Prostate gland (tissue), 2 donors: Measurements from ENCODE around the gene ANTKMT. TPM values are rescaled to one million over a fixed set of nuclear protein-coding genes. Genes with fewer than 3 reads are reported as not detected.
A peak's percentile ranks its signal among the peaks of the same experiment; 100 is the strongest.

ENCODE experiments used
- DNase-seq: peaks from one replicate; pipeline ENCODE4 v3.0.0-alpha.2; 2019; ENCODE audit warnings: low spot score
- H3K27ac ChIP-seq, 2 donors: fragments of 200-600 bp; sonication (generic); 2 replicates each; pipeline ENCODE4 v1.5.1; 2017 to 2019
- H3K27me3 ChIP-seq: fragments of 200-600 bp; sonication (generic); replicated peaks from 2 replicates; pipeline ENCODE4 v1.5.1; 2019; ENCODE audit not compliant: insufficient read depth
- H3K36me3 ChIP-seq, 2 donors: fragments of 200-600 bp; sonication (generic); 1 replicate in 1 of 2; 2 replicates in 1 of 2; pipeline versions ENCODE4 v1.5.1 to v1.8.1; 2017 to 2019
- H3K4me1 ChIP-seq: fragments of 200-600 bp; sonication (generic); replicated peaks from 2 replicates; pipeline ENCODE4 v1.5.1; 2019
- H3K4me3 ChIP-seq, 2 donors: fragments of 200-600 bp; sonication (generic); 2 replicates each; pipeline ENCODE4 v1.5.1; 2017 to 2019
- H3K9me3 ChIP-seq: fragments of 200-600 bp; sonication (generic); 2 replicates; pipeline ENCODE4 v1.5.1; 2017
- POLR2A ChIP-seq: fragments of 450-650 bp; IDR thresholded peaks from one replicate; pipeline ENCODE4 v1.6.1; 2016; ENCODE audit warnings: antibody characterized with exemption, mild to moderate bottlenecking
- POLR2AphosphoS5 ChIP-seq: sonication (generic); formaldehyde crosslinking; IDR thresholded peaks from one replicate; pipeline ENCODE4 v1.6.1; 2017; ENCODE audit warnings: antibody characterized with exemption
- WGBS: methylation state at CpG from one replicate; pipeline ENCODE4 v1.1.5; 2018; 5-methylcytosine and 5-hydroxymethylcytosine counted together
- intact Hi-C: fragments of 100-400 bp; cut with DNase I; formaldehyde crosslinking; loops from one replicate; pipeline ENCODE4 v1.14.2; 2022
- total RNA-seq, 2 donors: library from RNA; depleted of rRNA; stranded (reverse); fragments of >200 nt; gene quantifications; one replicate each; pipeline ENCODE4 v1.1.0, GENCODE V29; 2016
- TF ChIP-seq, protein P1 (sequence below), 4 experiments: fragments of 200-600 bp in 2 of 4; fragments of 450-650 bp in 2 of 4; sonication (generic) in 2 of 4; IDR thresholded peaks; 1 replicate in 3 of 4; 2 replicates in 1 of 4; pipeline ENCODE4 v1.5.1; 2016 to 2019; ENCODE audit warnings: antibody characterized with exemption in 4 of 4, mild to moderate bottlenecking in 2 of 4, moderate library complexity in 2 of 4

ANTKMT gene
- total RNA-seq, 2 donors from 2014 or later, result 55.3 to 73.1 TPM

DNA sequence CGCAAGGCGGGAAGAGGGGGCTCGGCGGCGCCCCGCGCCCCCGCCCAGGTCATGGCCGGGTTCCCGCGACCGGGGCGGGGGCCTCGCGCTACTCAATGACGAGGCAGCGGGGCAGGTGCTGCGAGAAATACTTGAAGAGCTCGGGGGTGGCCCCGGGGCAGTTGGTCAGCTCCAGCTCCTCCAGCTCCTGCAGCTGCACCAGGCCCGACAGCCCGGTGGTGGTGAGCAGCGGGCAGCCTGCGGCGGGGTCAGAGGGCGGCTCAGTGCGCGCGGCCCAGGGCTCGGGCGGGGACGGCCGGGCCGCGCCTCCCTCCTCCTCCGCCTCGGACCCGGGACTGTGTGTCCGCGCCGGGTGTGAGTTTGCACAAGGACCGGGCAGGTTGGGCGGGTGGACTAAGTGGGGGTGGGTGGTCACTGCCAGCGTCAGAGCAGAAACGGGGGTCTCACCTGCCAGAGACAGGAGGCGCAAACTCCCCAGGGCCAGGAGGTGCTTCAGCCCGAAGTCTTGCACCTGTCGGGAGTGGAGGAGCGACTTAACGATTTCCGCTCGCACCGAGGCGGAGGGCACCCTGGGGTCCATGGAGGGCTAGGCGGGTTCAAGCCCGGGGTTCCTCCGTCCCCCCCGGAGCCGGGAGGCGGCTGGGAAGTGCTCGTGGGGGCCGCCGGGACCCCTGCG is 26.6 kb upstream of the ANTKMT start:
- intact Hi-C loops, result no loop called here
- Histone ChIP-seq H3K27me3 (peaks cover 23% of the 10 kb centered on the region), H3K9me3 (no peaks in the 10 kb centered on the region), H3K27ac (no peak overlapping the region), H3K4me3 (peak overlapping the region; percentile 8 to 17), H3K4me1 (peaks cover 11% of the 10 kb centered on the region), H3K36me3 (no peaks in the 10 kb centered on the region)
- TF ChIP-seq, protein P1, sequence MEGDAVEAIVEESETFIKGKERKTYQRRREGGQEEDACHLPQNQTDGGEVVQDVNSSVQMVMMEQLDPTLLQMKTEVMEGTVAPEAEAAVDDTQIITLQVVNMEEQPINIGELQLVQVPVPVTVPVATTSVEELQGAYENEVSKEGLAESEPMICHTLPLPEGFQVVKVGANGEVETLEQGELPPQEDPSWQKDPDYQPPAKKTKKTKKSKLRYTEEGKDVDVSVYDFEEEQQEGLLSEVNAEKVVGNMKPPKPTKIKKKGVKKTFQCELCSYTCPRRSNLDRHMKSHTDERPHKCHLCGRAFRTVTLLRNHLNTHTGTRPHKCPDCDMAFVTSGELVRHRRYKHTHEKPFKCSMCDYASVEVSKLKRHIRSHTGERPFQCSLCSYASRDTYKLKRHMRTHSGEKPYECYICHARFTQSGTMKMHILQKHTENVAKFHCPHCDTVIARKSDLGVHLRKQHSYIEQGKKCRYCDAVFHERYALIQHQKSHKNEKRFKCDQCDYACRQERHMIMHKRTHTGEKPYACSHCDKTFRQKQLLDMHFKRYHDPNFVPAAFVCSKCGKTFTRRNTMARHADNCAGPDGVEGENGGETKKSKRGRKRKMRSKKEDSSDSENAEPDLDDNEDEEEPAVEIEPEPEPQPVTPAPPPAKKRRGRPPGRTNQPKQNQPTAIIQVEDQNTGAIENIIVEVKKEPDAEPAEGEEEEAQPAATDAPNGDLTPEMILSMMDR (IDR thresholded peaks at IDR 0.05), result no peak
- TF ChIP-seq POLR2A, result no peak
- no peak for TF ChIP-seq POLR2AphosphoS5
- WGBS, result 4% methylated on average over 42 of the region's 64 CpGs
- DNase-seq, result no peak

DNA sequence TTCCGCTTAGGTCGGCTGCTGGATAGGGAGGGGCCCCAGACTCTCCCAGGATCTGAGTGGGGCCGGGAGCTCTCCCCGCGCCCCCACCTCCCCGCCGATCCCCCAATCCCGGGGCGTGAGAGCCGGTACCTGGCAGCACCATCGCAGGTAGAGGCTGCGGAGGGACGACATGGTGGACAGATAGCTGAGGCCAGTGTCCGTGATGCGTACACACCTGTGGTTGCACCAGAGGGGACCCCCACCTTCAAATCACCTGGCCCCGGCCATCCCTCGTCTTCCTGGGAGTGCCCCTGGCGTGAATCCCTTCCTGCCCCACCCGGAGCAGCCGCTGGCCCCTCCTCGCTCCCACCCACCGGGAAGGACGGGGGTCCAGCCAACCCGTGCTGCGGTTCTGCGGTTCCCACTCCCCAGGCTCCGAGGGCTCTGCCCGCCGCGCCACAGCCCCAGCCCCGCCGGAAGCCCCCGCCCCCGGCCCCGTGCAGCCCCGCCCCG is 26.0 kb upstream of the ANTKMT start:
- no peak overlapping the region for H3K27ac ChIP-seq

GRCh38 chr16:695355-696089 is 25.4 kb upstream of the ANTKMT start:
- 4% methylated on average over 58 of the region's 71 CpGs for WGBS
- Histone ChIP-seq H3K4me3 (no peak overlapping the region), H3K9me3 (no peaks in the 10 kb centered on the region), H3K27me3 (peaks cover 23% of the 10 kb centered on the region), H3K4me1 (peaks cover 7% of the 10 kb centered on the region), H3K36me3 (no peaks in the 10 kb centered on the region), H3K27ac (no peak overlapping the region)
- no peak for DNase-seq
- TF ChIP-seq POLR2A, result no peak
- TF ChIP-seq, protein P1 (IDR thresholded peaks at IDR 0.05), result peak in 1 of 4 experiments; percentile 2
- intact Hi-C loops, result no loop called here

More for the DNA sequence above, 26.0 kb upstream of the ANTKMT start:
- peak overlapping the region; percentile 8 to 17 for H3K4me3 ChIP-seq
- intact Hi-C loops, result no loop called here
- H3K27me3 ChIP-seq, result peaks cover 23% of the 10 kb centered on the region
- H3K9me3 ChIP-seq, result no peaks in the 10 kb centered on the region
- WGBS, result under 1% methylated on average over 31 of the region's 37 CpGs
- no peak for TF ChIP-seq POLR2AphosphoS5
- TF ChIP-seq POLR2A, result no peak
- TF ChIP-seq, protein P1 (IDR thresholded peaks at IDR 0.05), result no peak
- no peaks in the 10 kb centered on the region for H3K36me3 ChIP-seq
- no peak for DNase-seq
- peaks cover 7% of the 10 kb centered on the region for H3K4me1 ChIP-seq

DNA sequence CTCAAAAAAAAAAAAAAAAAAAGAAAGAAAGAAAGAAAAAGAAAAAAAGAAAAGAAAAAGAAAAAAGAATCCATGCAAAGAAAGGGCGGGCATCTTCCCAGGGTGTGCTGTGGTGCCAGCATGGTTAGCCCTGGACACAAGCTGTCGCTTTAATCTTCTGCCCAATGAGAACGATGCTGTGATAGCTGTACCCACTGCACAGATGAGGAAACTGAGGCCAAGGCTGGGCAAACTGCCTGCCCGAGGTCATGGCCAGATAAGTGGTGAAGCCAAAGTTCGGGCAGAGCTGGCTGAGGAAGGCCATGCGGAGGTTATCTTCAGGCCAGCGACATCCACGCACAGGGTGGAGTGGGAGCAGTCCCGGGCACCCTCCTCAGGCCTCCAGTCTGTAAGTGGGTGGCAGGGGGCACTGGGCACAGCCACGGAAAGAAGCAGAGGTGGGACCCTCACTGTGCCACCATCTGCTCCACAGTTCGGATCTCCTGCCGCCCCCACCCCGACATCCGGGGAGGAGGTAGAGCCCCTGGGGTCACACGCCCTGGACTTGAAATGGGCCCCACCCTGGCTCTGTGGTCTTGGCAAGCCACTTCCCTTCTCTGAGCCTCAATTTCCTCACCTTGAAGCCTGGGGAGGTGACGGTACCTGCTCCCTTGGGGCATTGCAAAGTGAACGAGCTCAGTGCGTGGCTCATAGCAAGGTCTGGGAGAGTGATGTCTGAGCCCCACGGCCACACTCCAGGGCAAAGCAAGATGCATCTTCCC is 21.9 kb upstream of the ANTKMT start:
- TF ChIP-seq, protein P1 (IDR thresholded peaks at IDR 0.05), result no peak
- TF ChIP-seq POLR2AphosphoS5 (no peak), POLR2A (no peak)
- H3K27ac ChIP-seq, result no peak overlapping the region
- WGBS, result 83% methylated on average over 16 of the region's 19 CpGs
- intact Hi-C loops, result no loop called here
- DNase-seq, result no peak
- peaks cover 26% of the 10 kb centered on the region for H3K27me3 ChIP-seq
- no peaks in the 10 kb centered on the region for H3K36me3 ChIP-seq
- H3K9me3 ChIP-seq, result no peaks in the 10 kb centered on the region
- H3K4me1 ChIP-seq, result peaks cover 4% of the 10 kb centered on the region
- no peak overlapping the region for H3K4me3 ChIP-seq
